ENCODE data around the gene SLC13A3.

DNA sequence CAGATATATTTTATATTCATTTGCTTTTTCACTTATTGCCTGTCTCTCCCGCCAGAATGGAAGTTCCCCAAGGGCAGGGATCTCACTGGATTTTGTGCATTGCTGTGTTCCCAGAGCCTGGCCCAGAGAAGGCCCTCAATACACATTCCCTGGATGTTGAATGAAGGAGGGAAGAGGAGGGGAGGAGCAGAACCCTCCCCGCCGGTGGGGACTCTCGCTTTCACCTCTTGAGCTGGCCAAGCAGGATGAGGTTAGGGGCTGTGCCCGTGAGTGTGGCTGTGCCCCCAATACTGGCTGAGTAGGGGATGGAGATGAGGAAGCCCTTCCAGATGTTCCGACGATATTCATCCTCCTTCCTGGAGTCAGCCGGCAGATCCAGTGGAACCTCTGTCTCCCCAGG is 55.3 kb downstream of the SLC13A3 start:
- TF ChIP-seq, protein P1, sequence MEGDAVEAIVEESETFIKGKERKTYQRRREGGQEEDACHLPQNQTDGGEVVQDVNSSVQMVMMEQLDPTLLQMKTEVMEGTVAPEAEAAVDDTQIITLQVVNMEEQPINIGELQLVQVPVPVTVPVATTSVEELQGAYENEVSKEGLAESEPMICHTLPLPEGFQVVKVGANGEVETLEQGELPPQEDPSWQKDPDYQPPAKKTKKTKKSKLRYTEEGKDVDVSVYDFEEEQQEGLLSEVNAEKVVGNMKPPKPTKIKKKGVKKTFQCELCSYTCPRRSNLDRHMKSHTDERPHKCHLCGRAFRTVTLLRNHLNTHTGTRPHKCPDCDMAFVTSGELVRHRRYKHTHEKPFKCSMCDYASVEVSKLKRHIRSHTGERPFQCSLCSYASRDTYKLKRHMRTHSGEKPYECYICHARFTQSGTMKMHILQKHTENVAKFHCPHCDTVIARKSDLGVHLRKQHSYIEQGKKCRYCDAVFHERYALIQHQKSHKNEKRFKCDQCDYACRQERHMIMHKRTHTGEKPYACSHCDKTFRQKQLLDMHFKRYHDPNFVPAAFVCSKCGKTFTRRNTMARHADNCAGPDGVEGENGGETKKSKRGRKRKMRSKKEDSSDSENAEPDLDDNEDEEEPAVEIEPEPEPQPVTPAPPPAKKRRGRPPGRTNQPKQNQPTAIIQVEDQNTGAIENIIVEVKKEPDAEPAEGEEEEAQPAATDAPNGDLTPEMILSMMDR (IDR thresholded peaks at IDR 0.05): no peak
- no peak for TF ChIP-seq POLR2A (IDR thresholded peaks at IDR 0.05)
